Kidney capillary endothelial cell (primary cell): ENCODE results near the gene IRX6.

Source experiments
- DNase-seq: peaks from one replicate; pipeline ENCODE4 v3.0.0-alpha.2; 2018; ENCODE audit warnings: low spot score

Gene IRX6

DNA sequence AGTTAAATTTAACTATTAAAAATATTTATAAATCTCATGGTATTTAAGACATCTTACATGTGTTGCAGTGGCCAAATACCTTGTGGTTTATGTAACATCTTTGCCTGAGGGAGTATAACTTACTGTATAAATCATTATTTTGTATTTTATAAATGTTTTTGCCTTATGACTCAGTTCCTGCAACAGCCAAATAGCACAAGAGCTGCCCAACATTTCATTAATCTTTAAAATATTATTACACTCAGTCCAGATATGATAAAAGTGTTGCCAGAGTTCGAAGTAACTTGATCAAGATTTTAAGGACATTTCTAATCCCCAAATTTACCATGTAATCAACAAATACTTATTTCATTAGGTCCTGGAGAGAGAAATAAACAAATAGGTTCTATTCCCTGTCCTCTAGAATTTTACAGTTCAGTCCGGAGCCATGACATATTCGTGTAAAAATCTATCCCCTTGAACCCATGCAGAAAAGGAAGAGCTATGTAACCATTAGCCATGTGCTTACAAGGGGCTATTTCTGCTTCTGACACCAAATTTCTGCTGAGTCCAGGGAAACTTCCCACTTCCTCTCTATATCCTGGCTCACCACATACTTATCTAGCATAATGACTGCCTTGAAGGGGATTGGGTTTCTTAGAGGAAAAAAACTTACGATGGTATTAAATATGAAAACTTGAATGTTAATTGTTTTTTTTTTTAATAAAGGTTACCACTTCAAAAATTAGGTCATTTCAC is 44.0 kb downstream of the IRX6 start:
- peak; percentile 9 for DNase-seq

DNA sequence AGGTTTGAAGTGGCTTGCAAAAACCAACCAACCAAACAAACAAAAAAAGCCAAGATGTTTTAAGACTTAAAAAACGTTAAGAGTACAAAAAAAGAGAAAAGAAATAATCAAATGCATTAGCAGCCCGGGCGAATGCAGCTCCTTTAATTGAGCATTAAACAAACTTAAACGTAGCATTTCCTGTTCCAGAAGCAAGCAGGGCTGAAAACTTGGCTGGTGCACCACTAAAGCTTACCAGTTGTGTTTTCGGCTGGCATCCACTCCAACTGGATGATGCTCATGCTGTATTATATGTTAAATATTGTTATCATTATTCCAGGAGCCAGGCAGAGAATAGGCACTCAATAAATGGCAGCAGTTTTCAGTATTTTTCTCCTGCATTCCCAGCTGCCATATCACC is 45.1 kb downstream of the IRX6 start:
- no peak for DNase-seq

DNA sequence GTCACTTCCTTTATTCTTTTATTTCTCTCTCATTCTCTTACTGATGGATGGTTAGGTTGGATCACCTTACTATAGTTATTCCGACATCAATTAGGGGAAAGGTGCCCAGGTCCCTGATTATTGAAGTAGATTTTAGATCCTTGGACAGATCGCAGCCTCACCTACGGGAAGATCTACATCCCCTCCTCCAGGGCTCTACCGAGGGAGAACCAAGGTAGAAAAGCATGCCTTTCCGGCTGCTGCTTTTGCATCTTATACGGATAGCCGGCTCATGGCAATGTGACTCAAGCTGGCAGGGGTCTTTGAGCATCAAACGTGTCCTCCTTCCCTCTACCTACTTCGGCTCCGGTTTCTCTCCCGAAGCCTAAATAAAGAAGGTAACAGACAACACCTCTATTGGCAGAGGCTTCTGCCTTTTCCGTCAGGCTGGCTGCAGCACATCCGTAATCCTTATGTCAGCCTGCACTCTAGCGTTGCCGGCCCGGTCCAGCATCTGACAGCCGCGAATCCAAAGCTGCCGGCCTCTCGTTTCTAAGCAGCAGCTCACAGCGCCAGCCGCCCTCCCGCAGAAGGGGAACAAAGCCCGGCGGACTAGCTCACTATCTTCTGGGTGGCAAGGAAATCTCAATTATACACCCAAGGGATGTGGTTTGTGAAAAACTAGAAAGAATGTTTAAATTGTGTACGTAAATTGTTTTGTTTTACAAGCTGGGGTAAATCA is 46.9 kb downstream of the IRX6 start:
- DNase-seq, result peak; percentile 27

DNA sequence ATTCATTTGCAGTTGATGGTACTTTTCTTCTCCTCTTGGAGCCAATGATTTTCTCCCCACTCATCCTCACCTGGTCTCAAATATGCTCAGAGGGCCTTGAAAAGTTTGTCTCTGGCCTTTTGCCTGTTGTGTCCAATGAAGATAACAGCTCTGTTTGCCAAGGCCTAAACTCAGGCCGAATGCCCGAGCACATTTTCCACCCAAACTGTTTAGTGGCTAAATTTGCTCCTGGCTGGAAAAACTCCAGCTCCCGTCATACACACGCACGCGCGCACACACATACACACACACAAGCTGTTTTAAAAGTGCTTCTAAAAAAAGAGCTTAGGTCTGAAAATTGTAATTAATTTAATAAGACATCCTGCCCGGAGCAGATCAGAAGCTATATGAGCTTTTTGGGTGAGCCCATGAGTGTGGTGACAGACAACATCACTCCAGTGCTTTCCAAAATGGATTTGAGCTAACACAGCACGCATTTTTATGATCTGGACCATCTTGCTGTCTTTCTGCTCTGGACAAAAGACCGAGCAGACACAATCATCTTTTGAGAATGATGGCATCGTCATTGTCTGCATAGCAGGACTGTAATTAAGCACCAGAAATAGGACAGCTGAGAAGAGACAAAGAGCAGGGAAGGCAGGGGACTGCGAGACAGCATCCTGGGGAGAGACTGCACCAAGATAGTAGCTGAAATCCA is 48.9 kb downstream of the IRX6 start:
- DNase-seq, result no peak

DNA sequence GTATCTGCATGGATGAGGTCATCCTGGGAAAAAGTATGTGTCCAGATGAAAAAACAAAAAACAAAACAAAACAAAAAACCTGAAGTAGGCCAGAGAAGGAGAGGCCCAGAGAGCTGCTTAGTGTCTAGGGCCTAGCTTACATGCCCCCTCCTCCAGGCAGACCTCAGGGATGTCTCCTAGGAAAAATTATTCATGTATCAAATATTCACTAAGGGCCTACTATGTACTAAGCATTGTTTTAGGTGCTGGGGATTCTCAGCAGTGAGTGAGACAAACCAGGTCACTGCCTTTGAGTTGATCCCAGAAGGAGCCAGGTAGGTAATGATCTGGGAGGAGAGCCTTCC is 49.5 kb downstream of the IRX6 start:
- no peak for DNase-seq

DNA sequence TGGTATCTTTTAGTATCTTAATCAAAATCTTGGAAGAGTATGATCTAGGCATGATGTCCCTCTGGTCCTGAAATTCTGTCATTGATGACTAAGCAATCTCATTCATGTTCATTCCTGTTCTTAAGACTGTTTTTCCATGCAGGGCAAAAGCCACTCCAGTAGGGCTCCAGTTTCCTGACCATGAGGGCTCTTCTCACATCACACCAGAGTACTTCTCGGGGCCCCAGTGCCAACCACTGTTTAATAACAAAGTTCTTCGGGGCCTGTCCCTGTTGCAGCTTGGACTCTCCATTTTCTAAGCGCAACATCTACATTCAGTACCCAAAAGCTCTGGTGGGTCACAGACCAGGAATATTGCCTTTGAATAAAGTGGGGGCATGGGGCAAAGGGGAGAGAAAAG is 52.0 kb downstream of the IRX6 start:
- DNase-seq, result no peak

DNA sequence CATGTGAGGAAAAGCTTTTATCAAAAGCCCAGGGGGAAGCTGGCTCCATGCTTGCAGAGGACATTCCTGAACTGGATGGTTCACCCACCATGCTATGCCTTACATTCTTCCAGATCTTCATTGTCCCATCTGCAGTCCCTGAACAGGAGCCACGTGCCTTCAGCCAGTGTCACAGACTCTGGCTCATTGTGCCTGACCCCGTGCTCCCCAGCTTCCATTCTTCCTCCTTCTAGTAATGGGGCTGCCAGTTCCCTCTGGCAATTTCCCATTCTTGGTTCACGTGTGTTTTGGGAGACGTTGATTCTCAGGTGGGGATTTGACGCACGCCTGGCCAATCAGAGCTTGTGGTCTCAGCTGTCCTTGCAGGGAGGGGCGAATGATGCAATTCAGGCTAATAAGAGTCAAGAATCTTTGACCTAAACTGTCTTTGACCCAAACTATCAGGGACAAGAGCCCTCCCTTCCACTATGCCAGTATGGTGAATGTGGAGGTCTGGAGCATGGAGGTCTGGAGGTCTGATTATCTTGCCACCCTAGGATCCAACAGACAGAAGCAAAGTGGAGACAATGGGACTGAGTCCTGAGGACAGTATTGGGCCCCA is 52.7 kb downstream of the IRX6 start:
- DNase-seq, result no peak

DNA sequence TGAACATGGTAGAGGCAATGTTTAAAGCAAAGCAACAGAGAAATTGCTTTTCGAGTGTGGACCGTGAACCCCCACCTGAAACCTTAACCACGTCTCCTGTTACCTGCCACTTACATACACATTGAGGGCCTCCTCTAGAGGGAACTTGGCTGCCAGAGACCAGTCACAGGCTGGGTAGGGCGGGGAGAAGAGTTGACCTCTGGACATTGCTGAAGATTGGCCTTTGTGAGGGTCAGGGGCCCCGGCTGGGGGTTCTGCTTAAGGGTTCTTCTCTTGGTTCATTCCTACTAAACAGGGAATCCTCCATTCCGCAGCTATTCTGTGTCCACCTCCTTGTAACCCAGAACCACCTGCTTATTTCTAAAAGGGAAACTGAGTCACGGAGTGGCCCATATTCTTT is 53.8 kb downstream of the IRX6 start:
- no peak for DNase-seq

DNA sequence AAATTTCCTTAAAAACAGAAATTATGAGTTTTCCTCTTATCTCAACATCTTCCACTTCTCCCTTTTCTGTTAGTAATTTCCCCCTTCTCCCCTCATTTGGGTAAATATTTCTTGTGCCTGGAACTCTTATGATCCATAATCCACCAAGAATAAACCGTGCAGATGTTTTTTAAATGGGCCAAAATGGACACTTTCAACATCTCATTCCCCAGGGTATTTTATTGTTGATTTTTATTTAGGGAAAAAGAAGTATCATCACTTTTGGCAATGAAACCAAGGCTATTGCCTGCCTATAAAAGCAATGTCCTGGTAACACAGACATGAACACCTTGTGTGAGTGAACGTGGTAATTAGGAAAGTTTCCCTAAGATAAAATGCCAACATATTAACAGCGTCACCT is 54.6 kb downstream of the IRX6 start:
- no peak for DNase-seq

DNA sequence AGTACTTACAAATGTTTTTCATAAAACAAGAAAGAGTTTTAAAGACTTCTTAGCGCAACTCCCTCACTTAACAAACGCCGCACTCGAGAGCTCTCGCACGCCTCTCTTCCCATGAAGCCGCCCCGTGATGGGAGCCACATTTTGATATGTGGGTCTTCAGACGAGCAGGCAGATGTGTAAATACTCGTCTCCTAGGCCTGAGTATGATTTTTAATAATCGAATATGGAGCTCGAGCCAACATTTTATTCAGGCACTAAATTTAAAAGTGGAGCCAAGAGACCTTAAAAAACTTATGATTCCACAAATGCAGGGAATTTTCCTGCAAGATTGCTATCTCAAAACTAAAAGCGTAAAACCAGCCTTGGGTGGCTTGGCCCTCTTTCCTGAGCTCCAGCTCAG is 55.4 kb downstream of the IRX6 start:
- DNase-seq, result no peak

DNA sequence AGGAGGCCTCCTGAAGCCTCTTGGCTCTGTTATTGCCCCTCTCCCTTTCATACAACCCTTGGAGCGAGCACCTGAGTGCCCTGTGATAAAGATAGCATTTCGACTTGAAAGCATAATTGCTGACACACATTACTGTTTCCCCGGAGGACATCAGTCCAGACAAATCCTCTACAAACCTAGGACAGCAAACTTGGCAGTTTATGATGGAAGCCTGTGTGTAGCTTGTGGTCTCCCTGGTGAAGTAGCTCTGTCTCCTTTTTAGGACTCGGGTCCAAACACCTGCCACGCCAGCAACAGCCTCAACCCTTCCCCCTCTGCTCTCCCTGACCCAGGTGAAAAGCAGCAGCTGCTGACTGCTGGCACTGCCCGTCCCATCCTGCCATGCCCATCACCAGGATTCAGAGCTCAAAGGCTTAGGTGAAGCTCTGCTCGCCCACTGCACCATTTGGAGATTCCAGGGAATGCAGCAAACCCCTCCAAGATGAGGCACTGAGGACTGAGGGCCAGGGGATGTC is 55.9 kb downstream of the IRX6 start:
- DNase-seq, result no peak
